ENCODE results near the gene TIMELESS. TPM values are rescaled to one million over a fixed set of nuclear protein-coding genes. Genes with fewer than 3 reads are reported as not detected.

The TIMELESS gene
- total RNA-seq, 1 experiment from 2014 or later: 47.0 TPM

DNA sequence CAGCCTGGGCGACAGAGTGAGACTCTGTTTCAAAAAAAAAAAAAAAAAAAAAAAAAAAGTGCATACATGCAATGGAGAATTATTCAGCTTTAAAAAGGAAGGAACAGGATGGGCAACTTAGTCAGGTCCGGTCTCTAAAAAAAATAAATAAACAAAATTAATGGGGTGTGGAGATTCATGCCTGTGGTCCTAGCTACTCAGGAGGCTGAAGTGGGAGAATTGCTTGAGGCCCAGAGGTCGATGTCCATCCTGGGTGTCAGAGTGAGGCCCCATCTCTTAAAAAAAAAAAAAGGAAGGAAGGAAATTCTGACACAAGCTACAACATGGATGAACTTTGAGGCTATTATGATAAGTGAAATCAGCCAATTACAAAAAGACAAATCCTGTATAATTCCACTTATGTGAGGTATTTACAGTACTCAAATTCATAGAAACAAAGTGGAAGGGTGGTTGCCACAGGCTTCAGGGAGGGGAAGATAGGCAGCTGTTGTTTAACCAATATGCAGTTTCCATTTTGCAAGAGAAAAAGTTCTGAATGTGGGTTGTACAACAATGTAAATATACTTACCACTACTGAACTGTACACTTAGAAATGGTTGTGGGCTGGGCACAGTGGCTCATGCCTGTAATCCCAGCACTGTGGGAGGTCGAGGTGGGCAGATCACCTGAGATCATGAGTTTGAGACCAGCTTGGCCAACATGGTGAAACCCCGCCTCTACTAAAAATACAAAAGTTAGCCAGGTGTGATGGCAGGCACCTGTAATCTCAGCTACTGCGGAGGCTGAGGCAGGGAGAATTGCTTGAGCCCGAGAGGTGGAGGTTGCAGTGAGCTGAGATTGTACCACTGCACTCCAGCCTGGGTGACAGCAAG is 74.3 kb downstream of the TIMELESS start (continued):
- TF ChIP-seq ELF1 (IDR thresholded peaks at IDR 0.05; ENCODE audit: borderline replicate concordance, low read depth): no peak

DNA sequence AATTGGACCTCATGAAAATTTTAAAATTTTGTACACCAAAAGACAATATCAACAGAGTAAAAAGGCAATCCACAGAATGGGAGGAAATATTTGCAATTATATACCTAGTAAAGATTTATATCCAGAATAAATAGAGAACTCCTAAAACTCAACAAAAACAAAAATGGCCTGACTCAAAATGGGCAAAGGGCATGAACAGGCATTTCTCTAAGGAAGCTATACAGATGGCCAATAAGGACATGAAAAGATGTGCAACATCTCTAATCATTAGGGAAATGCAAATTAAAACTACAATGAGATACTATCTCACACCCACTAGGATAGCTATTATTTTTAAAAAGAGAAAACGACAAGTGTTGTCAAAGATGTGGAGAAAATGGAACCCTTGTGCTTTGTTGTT is 75.7 kb downstream of the TIMELESS start:
- Histone ChIP-seq H3K9ac (ENCODE audit: low read length) (no peak overlapping the region), H3K9me2 (ENCODE audit: insufficient read depth) (no peaks in the 10 kb centered on the region), H3K9me3 (ENCODE audit: control insufficient read depth in 1 of 2, insufficient read depth in 1 of 2, low read depth in 1 of 2, low read length in 2 of 2) (no peaks in the 10 kb centered on the region), H3K4me3 (replicated peaks in 1 of 2; ENCODE audit: low read depth in 1 of 2, low read length in 2 of 2) (no peak overlapping the region), H3K4me1 (ENCODE audit: control insufficient read depth in 1 of 2, insufficient read depth in 2 of 2, low read length in 2 of 2) (peaks cover 0 to 7% of the 10 kb centered on the region in 2 experiments; a peak in 1 of 4 replicates), H3K36me3 (ENCODE audit: control insufficient read depth in 1 of 2, insufficient read depth in 2 of 2, low read length in 2 of 2) (no peaks in the 10 kb centered on the region), H3K4me2 (ENCODE audit: low read length) (no peak overlapping the region), H2AFZ (ENCODE audit: low read depth, low read length, poor library complexity, severe bottlenecking) (no peak overlapping the region), H3K79me2 (ENCODE audit: insufficient read depth, low read length) (no peaks in the 10 kb centered on the region), H4K20me1 (ENCODE audit: insufficient read depth) (no peaks in the 10 kb centered on the region), H3K27me3 (ENCODE audit: insufficient read depth, low read length) (no peaks in the 10 kb centered on the region), H3K27ac (ENCODE audit: low read depth, low read length) (no peak overlapping the region)
- ChIA-PET CTCF (no interaction called here), RAD21 (ENCODE audit: low non-redundant PET in 1 of 2, low total read pairs in 2 of 2, uncharacterized antibody in 2 of 2, unreplicated experiment in 2 of 2) (no interaction called here), POLR2A (no interaction called here)
- intact Hi-C loops (cut with micrococcal nuclease): no loop called here
- no TSS peak for BruUV-seq (replicated peaks)
- DNase-seq (ENCODE audit: low read depth, low spot score): no peak
- no peak for ATAC-seq
- no peak for TF ChIP-seq EGR1 (IDR thresholded peaks at IDR 0.05; ENCODE audit: low read depth)
- TF ChIP-seq ELF1 (IDR thresholded peaks at IDR 0.05; ENCODE audit: borderline replicate concordance, low read depth): no peak
- TF ChIP-seq CBX3 (IDR thresholded peaks at IDR 0.05; ENCODE audit: low read depth): no peak
- no peak for TF ChIP-seq JUND (IDR thresholded peaks at IDR 0.05)
- no peak for TF ChIP-seq SRF (IDR thresholded peaks at IDR 0.05; ENCODE audit: low read depth)
- no peak for TF ChIP-seq SP1 (IDR thresholded peaks at IDR 0.05; ENCODE audit: low read depth)
- TF ChIP-seq CEBPB (IDR thresholded peaks at IDR 0.05; ENCODE audit: low read depth): no peak
- TF ChIP-seq, protein P1, sequence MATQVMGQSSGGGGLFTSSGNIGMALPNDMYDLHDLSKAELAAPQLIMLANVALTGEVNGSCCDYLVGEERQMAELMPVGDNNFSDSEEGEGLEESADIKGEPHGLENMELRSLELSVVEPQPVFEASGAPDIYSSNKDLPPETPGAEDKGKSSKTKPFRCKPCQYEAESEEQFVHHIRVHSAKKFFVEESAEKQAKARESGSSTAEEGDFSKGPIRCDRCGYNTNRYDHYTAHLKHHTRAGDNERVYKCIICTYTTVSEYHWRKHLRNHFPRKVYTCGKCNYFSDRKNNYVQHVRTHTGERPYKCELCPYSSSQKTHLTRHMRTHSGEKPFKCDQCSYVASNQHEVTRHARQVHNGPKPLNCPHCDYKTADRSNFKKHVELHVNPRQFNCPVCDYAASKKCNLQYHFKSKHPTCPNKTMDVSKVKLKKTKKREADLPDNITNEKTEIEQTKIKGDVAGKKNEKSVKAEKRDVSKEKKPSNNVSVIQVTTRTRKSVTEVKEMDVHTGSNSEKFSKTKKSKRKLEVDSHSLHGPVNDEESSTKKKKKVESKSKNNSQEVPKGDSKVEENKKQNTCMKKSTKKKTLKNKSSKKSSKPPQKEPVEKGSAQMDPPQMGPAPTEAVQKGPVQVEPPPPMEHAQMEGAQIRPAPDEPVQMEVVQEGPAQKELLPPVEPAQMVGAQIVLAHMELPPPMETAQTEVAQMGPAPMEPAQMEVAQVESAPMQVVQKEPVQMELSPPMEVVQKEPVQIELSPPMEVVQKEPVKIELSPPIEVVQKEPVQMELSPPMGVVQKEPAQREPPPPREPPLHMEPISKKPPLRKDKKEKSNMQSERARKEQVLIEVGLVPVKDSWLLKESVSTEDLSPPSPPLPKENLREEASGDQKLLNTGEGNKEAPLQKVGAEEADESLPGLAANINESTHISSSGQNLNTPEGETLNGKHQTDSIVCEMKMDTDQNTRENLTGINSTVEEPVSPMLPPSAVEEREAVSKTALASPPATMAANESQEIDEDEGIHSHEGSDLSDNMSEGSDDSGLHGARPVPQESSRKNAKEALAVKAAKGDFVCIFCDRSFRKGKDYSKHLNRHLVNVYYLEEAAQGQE (IDR thresholded peaks at IDR 0.05; ENCODE audit: low read depth): no peak
- no peak for TF ChIP-seq EZH2phosphoT487 (IDR thresholded peaks at IDR 0.05; ENCODE audit: borderline replicate concordance)
- TF ChIP-seq, protein P2, sequence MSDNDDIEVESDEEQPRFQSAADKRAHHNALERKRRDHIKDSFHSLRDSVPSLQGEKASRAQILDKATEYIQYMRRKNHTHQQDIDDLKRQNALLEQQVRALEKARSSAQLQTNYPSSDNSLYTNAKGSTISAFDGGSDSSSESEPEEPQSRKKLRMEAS (IDR thresholded peaks at IDR 0.05): no peak
- TF ChIP-seq SIN3A (IDR thresholded peaks at IDR 0.05; ENCODE audit: low read depth): no peak
- no peak for TF ChIP-seq YY1 (IDR thresholded peaks at IDR 0.05; ENCODE audit: extremely low read depth, insufficient replicate concordance, low read depth, low read length)
- TF ChIP-seq, protein P3, sequence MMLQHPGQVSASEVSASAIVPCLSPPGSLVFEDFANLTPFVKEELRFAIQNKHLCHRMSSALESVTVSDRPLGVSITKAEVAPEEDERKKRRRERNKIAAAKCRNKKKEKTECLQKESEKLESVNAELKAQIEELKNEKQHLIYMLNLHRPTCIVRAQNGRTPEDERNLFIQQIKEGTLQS (IDR thresholded peaks at IDR 0.05): no peak
- no peak for TF ChIP-seq RAD21 (IDR thresholded peaks at IDR 0.05; ENCODE audit: low read depth)
- TF ChIP-seq, protein P4, sequence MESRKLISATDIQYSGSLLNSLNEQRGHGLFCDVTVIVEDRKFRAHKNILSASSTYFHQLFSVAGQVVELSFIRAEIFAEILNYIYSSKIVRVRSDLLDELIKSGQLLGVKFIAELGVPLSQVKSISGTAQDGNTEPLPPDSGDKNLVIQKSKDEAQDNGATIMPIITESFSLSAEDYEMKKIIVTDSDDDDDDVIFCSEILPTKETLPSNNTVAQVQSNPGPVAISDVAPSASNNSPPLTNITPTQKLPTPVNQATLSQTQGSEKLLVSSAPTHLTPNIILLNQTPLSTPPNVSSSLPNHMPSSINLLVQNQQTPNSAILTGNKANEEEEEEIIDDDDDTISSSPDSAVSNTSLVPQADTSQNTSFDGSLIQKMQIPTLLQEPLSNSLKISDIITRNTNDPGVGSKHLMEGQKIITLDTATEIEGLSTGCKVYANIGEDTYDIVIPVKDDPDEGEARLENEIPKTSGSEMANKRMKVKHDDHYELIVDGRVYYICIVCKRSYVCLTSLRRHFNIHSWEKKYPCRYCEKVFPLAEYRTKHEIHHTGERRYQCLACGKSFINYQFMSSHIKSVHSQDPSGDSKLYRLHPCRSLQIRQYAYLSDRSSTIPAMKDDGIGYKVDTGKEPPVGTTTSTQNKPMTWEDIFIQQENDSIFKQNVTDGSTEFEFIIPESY (IDR thresholded peaks at IDR 0.05; ENCODE audit: extremely low read depth, insufficient replicate concordance, low read length): no peak
- TF ChIP-seq FOSL1 (IDR thresholded peaks at IDR 0.05; ENCODE audit: low read depth): no peak
- no peak for TF ChIP-seq ZNF274 (IDR thresholded peaks at IDR 0.05; ENCODE audit: low read depth, low read length)
- TF ChIP-seq POLR2AphosphoS5 (IDR thresholded peaks at IDR 0.05; ENCODE audit: low read depth, low read length): no peak
- no peak for TF ChIP-seq TCF7L2 (IDR thresholded peaks at IDR 0.05; ENCODE audit: borderline replicate concordance, extremely low read depth, insufficient read depth, insufficient read length)

Measured in HCT116 (cell line).